C4-2B (cell line): ENCODE measurements around the gene FMO4.

ENCODE experiments used
- ZFX ChIP-seq: fragments of 450-650 bp; IDR thresholded peaks from 2 replicates; pipeline ENCODE4 v1.6.1; 2017
- TF ChIP-seq, protein P1 (sequence below): fragments of 450-650 bp; conservative IDR thresholded peaks from 2 replicates; pipeline ENCODE4 v1.5.1; 2017; ENCODE audit warnings: mild to moderate bottlenecking

DNA sequence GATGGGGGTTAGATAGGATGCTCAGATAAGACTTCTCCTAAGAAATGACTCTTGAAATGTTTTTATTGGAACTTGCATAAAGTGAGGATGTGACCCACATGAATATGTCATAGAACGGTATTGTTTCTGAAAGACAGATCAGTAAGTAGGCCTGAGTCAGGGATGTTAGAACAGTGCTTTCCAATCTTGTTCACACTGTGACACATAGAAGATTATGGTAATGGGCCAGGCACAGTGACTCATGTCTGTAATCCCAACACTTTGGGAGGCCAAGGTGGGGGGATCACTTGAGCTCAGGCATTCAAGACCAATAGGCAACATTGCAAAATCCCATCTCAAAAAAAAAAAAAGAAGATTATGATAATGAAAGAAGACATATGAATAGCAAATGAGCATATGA is 32.9 kb downstream of the FMO4 start:
- TF ChIP-seq, protein P1, sequence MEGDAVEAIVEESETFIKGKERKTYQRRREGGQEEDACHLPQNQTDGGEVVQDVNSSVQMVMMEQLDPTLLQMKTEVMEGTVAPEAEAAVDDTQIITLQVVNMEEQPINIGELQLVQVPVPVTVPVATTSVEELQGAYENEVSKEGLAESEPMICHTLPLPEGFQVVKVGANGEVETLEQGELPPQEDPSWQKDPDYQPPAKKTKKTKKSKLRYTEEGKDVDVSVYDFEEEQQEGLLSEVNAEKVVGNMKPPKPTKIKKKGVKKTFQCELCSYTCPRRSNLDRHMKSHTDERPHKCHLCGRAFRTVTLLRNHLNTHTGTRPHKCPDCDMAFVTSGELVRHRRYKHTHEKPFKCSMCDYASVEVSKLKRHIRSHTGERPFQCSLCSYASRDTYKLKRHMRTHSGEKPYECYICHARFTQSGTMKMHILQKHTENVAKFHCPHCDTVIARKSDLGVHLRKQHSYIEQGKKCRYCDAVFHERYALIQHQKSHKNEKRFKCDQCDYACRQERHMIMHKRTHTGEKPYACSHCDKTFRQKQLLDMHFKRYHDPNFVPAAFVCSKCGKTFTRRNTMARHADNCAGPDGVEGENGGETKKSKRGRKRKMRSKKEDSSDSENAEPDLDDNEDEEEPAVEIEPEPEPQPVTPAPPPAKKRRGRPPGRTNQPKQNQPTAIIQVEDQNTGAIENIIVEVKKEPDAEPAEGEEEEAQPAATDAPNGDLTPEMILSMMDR, result no peak
- TF ChIP-seq ZFX, result no peak
